Ovary (tissue), 3 donors: ENCODE measurements around the gene KRTAP10-2.
"Not testable (repeated sequence)": the region's sequence is repeated elsewhere in the genome, so short reads cannot be mapped to it uniquely, and the experiment has no call there.

Experiments used
- POLR2A ChIP-seq: fragments of 450-650 bp; IDR thresholded peaks from one replicate; pipeline ENCODE4 v1.6.1; 2017; ENCODE audit warnings: antibody characterized with exemption, mild to moderate bottlenecking, moderate library complexity
- TF ChIP-seq, protein P1 (sequence below), 3 donors: fragments of 450-650 bp in 2 of 3; fragments of 200-600 bp in 1 of 3; IDR thresholded peaks; one replicate each; pipeline versions ENCODE4 v1.5.1 to v1.8.0; 2016 to 2022; ENCODE audit warnings: antibody characterized with exemption in 3 of 3, mild to moderate bottlenecking in 1 of 3
- donor health status: DM: no; HTN: no; CAD: no.

- TF ChIP-seq, protein P1, sequence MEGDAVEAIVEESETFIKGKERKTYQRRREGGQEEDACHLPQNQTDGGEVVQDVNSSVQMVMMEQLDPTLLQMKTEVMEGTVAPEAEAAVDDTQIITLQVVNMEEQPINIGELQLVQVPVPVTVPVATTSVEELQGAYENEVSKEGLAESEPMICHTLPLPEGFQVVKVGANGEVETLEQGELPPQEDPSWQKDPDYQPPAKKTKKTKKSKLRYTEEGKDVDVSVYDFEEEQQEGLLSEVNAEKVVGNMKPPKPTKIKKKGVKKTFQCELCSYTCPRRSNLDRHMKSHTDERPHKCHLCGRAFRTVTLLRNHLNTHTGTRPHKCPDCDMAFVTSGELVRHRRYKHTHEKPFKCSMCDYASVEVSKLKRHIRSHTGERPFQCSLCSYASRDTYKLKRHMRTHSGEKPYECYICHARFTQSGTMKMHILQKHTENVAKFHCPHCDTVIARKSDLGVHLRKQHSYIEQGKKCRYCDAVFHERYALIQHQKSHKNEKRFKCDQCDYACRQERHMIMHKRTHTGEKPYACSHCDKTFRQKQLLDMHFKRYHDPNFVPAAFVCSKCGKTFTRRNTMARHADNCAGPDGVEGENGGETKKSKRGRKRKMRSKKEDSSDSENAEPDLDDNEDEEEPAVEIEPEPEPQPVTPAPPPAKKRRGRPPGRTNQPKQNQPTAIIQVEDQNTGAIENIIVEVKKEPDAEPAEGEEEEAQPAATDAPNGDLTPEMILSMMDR (IDR thresholded peaks at IDR 0.05), result not testable (repeated sequence)
- not testable (repeated sequence) for TF ChIP-seq POLR2A
Observed at GRCh38 chr21:44550285-44550684, 1.0 kb downstream of the KRTAP10-2 start.
